T-helper 9 cell (primary cell): Measurements from ENCODE around the gene OR2W3.

Experiments used
- DNase-seq: peaks from one replicate; pipeline ENCODE4 v3.0.0-alpha.2; 2020

OR2W3 gene

DNA sequence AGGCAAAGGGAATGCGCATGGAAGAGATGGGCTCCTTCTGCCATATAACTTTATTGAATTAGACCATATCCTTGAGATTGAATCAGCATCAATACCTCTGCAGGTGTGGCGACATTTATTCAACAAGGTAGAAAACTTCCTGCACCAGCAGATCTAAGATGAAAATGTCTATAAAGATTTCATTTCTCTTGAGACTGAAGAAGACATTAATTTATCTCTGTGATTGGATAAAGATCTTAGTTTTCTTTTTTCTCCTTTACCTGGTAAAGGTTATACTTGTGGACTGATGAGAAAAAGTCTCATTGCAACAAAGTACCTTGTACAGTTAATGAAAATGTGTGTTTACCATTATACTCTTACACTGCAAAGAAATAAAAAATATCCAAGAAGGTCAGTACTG, 24.6 kb downstream of the OR2W3 start, which contains the start of gene OR2T8:
OR2T8 (plus strand) TSS at position 301 of the 400 bp plus-strand sequence. CDS start 766 bp downstream, outside the sequence.
- DNase-seq, result no peak

DNA sequence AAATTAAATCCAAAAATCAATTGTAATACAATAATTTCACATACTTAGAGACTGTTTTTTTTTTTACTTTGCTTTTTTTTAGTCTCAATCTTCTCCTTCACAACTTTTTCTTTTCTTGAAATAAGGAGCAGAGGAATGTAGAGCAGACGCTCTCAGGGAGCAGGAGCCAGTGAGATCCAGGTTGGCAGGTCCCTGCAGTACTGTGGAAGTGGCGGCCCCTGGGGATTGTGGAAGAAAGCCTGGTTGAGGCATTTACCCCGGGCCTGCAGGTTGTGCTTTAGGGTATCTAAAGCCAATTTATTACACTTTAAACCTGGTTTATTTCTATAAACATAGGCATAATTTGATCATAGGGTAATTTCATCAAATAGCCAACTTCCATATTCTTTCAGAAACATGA, 28.6 kb downstream of the OR2W3 start:
- no peak for DNase-seq

DNA sequence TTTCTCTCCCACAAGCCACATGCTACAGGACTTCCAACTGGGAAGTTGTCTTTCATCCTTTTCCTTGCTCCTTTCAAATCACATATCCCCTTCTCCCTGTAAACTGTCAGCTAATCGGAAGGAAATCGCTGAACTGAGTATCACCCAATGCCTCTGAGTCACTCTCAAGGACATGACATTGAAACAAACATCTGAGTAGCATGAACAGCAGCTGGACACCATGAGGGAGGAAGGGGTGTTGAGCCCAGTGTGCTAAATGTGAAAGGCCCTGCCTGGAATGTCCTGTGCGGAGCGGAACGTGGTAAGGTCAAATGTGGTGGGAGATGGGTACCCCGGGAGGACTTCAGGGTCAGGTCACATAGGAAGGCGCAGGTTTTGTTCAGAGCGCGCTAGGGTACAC, 29.5 kb downstream of the OR2W3 start, which contains the start of gene OR2AJ1:
OR2AJ1 (plus strand) TSS at position 22 of the 400 bp plus-strand sequence. CDS start 8,880 bp downstream, outside the sequence.
- no peak for DNase-seq

DNA sequence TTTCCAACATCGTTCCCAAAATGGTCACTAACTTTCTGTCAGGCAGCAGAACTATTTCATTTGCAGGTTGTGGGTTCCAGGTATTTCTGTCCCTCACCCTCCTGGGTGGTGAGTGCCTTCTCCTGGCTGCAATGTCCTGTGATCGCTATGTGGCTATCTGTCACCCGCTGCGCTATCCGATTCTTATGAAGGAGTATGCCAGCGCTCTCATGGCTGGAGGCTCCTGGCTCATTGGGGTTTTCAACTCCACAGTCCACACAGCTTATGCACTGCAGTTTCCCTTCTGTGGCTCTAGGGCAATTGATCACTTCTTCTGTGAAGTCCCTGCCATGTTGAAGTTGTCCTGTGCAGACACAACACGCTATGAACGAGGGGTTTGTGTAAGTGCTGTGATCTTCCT, 38.6 kb downstream of the OR2W3 start:
- DNase-seq, result no peak

DNA sequence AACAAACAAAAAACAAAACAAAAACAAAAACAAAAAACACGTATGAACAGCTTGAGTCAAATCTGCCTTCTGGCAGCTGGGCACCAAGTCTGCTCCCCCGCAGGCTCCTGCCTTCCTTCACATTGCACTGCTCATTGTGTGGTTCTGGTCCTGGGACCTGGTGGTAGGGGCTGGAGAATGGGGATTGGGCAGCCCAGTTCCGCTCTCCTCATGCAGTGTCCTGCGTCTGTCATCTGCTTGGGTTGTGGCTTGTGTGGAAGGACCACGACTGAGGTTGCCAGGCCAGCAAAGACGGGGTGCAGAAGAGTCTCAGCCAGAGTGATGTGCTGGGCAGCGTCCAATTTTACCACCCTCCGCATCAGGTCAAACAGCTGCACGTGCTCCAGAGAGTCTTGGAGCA, 40.4 kb downstream of the OR2W3 start:
- no peak for DNase-seq

DNA sequence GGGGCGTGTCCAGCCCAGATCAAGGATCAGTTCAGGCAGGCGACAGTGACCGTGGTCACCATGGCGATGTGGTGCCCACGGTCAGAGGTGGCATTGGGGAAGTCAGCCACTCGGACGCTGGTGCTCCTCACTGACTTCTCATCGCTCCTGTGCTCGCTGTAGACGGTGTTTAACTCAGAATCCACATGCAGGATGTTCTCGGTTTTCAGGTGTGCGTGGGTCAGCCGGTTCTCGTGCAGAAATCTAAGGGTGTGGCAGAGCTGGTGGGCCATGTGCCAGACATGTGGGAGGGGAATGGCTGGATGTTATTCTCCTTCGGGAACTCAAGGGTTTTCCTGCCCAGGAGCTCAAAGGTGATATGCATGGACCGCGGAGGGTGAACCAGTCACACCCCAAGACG, 41.0 kb downstream of the OR2W3 start:
- DNase-seq, result no peak

DNA sequence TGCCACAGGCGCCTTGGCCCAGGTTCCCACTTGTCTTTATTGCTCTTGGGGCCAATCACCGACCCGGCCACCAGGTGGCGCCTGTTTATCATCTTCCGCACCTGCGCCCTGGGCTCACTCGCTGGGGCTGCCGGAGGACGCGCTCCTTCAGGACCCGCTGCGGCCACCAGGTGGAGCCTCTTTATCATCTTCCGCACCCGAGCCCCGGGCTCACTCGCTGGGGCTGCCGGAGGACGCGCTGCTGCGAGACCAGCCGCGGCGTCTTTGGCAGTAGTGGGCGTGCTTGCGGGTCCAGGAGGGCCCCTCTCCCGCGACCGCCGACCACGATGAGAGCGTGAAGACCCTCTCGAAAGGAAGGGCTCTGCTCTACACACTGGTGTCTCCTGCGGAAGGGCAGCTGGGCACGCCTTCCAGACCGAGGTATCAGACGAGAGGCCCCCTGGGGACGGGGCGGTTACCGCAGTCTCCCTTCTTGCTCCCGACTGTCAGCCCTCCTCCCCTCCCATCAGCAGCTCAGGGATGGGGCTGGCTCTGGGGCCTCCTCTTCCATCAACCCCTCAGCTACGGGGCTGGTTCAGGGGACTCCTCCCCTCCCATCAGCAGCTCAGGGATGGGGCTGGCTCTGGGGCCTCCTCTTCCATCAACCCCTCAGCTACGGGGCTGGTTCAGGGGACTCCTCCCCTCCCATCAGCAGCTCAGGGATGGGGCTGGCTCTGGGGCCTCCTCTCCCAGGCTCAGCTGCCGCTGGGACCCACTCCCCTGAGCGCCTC, 41.8 kb downstream of the OR2W3 start:
- DNase-seq, result peak; percentile 57

DNA sequence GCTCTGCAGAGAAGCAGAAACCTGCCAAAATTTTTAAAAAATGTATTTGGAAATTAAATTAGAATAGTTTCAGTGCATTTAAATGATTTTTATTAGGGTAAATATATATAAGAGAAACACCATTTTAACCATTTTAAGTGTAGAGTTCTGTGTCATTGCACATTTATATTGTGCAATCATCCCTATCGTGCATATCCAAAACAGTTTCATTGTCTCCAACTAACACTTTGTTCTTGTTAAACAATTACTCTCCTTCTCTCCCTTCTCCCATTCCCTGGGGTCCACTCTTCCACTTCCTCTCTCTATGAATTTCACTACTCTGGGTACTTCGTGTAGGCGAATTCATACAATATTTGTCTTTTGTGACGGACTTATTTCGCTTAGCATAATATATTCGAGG, 47.2 kb downstream of the OR2W3 start:
- DNase-seq, result no peak
